C4-2B (cell line): Measurements from ENCODE around the gene CEP250.

Source experiments
- H3K27ac ChIP-seq: fragments of 450-650 bp; 2 replicates; pipeline ENCODE4 v1.5.1; 2017
- ZFX ChIP-seq: fragments of 450-650 bp; IDR thresholded peaks from 2 replicates; pipeline ENCODE4 v1.6.1; 2017
- TF ChIP-seq, protein P1 (sequence below): fragments of 450-650 bp; conservative IDR thresholded peaks from 2 replicates; pipeline ENCODE4 v1.5.1; 2017; ENCODE audit warnings: mild to moderate bottlenecking

Gene CEP250

DNA sequence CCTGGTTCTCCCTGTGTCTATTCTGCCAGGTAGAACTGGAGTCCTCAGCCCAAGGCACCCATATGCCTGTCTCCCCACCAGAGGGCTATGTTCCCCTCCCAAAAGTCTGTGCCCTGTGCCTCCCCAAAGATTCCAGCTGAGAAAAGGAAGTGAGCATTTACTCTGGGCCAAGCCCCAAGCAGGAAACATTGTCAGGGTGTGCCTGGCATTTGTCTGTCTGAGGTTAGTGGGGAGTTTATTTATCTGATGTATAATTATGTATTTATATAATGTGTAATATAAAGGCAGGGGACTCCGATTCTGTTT lies 23.0 kb upstream of the CEP250 start:
- no peak for TF ChIP-seq ZFX
- TF ChIP-seq, protein P1, sequence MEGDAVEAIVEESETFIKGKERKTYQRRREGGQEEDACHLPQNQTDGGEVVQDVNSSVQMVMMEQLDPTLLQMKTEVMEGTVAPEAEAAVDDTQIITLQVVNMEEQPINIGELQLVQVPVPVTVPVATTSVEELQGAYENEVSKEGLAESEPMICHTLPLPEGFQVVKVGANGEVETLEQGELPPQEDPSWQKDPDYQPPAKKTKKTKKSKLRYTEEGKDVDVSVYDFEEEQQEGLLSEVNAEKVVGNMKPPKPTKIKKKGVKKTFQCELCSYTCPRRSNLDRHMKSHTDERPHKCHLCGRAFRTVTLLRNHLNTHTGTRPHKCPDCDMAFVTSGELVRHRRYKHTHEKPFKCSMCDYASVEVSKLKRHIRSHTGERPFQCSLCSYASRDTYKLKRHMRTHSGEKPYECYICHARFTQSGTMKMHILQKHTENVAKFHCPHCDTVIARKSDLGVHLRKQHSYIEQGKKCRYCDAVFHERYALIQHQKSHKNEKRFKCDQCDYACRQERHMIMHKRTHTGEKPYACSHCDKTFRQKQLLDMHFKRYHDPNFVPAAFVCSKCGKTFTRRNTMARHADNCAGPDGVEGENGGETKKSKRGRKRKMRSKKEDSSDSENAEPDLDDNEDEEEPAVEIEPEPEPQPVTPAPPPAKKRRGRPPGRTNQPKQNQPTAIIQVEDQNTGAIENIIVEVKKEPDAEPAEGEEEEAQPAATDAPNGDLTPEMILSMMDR: no peak
- H3K27ac ChIP-seq: no peak overlapping the region

DNA sequence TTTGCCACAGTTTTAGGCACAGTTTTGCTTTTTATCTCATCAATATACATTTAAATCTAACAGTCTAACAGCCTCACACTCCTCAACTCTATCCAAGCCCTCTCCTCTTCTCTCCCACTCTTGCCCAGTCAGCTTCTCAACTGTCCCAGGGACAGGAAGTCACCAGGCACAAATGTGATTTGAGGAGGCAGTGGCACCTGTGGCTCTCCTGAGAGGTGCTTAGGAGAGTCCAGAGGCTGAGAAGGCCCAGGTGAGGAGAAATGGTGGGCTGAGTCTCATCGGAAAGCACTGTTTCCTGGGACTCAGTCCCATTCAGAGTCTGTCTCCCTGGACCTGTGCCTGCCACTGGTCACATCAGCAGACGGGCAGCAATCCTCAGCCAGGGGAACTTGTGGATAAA lies 22.1 kb upstream of the CEP250 start:
- TF ChIP-seq, protein P1: no peak
- no peak for TF ChIP-seq ZFX
- no peak overlapping the region for H3K27ac ChIP-seq

DNA sequence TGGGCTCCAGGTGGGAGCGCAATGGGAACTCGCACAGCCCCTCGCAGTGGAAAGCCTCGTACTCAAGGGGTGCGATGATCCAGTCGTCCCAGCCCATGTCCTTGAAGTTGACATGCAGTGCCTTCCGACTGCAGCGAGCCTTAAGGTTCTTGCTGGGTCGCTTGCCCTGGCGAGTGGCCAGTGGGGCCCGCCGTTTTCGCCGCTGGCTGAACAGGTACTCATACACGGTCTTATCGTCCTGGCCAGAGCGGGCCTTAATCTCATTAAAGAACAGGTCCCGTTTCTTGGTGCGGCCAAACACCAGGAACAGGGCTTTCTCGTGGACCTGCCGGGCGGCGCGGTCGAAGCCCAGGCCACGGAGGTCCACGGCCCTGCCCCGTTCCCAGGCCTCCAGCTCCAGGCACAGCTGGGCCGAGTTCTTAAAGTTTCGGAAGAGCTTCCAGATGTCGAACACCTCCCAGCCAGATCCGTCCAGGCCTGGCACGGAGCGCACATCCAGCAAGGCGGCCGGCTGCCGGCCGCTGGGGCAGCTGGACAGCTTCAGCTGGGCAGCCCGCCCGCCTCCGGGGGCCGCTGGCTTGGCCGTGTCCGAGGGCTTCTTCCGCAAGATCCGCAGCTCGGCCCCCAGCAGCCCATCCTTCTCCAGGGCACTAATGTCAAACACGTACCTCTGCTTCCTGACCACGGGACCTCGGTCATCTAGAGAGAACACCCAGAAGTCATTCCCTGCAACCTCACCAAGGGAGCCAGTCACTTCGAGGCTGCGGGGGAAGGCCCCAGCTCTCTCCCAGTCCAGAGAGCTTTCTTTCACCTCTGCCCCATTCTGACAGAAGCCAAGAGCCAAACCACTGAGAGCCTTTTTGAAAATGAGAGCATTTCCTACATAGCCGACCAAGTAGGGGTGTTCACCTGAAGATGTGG lies 21.1 kb upstream of the CEP250 start:
- H3K27ac ChIP-seq: no peak overlapping the region
- TF ChIP-seq, protein P1: no peak
- no peak for TF ChIP-seq ZFX

DNA sequence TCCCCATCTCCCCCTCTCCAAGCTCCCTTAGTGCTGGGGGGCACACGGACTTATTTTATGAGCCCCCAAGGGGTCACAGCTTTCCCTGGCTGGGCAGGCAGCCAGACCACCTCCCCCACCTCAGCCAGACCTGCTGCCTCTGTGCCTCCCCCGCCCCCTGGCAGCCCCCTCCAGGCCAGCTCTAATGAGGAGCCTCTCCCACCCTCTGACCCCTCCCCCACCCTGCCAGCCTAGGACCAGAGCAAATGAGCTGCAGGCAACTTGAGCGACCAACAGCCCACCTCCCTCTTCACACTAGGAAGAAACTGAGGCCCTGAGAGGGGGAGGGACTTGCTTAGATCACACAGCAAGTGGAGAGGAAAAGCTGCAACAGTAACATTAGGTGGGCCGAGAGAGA lies 19.2 kb upstream of the CEP250 start:
- TF ChIP-seq ZFX: no peak
- TF ChIP-seq, protein P1: no peak
- no peak overlapping the region for H3K27ac ChIP-seq

DNA sequence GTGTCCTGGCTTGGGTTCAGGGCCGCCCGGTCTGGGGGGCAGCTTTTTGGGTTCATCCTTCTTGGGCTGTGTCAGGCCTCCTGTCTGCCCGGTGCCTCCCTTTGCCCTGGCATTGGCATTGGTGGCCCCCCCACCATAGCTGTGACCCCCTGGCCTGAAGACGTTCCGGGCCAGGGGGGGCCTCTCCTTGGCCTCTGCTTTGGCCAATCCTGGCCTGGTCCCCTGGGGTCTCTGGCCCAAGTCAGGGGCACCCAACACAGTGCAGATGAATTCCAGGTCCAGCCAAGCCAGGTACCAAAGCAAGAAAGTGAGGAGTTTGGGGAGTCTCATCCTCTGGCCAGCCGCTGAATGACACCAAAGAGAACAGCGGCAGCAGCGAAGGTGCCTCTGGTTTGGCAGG lies 17.8 kb upstream of the CEP250 start:
- TF ChIP-seq, protein P1: no peak
- TF ChIP-seq ZFX: no peak

DNA sequence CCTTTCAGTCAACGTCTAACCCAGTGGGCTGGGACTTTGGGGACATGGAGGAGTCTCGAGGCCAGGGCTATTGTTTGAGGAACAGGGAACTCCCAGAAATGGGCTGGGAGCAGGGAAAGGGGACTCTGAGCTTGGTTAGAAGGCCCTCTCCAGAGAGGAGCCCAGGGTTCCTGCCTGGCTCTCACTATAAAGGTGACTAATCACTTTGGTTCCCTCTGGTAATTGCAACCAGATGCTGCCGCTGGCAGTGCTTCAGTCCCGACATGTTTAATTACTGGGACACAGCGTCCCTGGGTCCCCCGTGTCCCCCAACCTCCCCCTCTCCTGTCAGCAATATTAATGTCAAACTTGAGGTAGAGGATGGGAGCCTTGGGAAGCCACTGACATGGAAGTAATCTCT lies 12.4 kb upstream of the CEP250 start:
- no peak overlapping the region for H3K27ac ChIP-seq
- no peak for TF ChIP-seq ZFX
- TF ChIP-seq, protein P1: no peak

More for the DNA sequence above, 17.8 kb upstream of the CEP250 start:
- H3K27ac ChIP-seq: no peak overlapping the region

DNA sequence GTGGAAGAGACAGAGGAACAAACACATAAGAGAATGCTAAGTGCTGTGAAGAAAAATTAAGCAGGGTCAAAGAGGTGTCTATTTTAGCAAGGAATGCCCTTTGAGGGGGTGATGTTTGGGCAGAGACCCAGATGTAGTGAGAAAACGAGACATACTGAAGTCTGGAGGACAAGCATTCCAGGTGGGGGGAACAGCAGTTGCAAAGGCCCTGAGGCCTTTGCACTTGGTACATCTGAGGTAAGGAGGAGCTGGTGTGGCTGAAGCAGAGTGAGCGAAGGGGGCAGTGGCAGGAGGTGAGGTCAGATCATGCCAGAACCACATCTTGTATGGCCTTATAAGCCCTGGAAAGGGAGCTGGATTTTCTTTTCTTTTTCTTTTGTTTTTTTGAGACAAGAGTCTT lies 11.2 kb upstream of the CEP250 start:
- TF ChIP-seq, protein P1: no peak
- TF ChIP-seq ZFX: no peak
- no peak overlapping the region for H3K27ac ChIP-seq
